ENCODE results near the gene ADGRL3.

GRCh38 chr4:61812171-61812570 is 612.0 kb downstream of the ADGRL3 start:
- TF ChIP-seq CTCF (IDR thresholded peaks at IDR 0.05) (no peak), POLR2A (IDR thresholded peaks at IDR 0.05) (no peak), EP300 (IDR thresholded peaks at IDR 0.05) (no peak)
